HTR-8/SVneo (cell line): ENCODE data around the gene ZBTB3.
"Not testable (repeated sequence)": the region's sequence is repeated elsewhere in the genome, so short reads cannot be mapped to it uniquely, and the experiment has no call there.

ENCODE experiments used
- DNase-seq: peaks from one replicate; pipeline ENCODE4 v3.0.0; 2011; ENCODE audit warnings: low spot score, mixed read lengths; ENCODE audit not compliant: insufficient read length
- FAIRE-seq: peaks from 2 replicates; lab custom pipeline; 2011; peaks lifted over from hg19 to GRCh38; lab: Jason Lieb, UNC

Gene ZBTB3

GRCh38 chr11:62753736-62754603 is at the start of gene ZBTB3:
Gene ZBTB3, minus strand, starts transcription at chr11:62754160. Its CDS starts 496 bp downstream, at chr11:62753664.
- FAIRE-seq, result peak; percentile 74
- DNase-seq, result peak; percentile 96

DNA sequence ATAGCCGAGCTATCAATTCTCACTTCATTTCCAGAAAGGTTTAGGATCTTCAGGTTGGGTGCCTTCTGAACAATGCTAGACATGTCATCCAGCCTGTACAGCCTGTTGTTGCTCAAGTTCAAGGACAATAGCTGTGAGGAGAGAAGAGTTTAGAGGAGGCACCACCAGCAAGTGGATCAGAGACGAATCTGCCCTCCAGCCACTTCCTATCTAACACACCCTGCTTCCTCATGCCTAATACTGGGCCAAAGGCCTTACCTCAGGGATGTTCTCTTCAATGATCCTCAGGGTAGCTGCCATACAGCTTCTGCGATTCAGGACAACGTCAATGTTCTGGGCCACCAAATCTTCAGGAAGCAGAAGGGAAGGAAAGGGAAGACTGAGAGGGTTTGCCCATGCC is 47.1 kb upstream of the ZBTB3 start:
- FAIRE-seq (no peak), DNase-seq (no peak)

DNA sequence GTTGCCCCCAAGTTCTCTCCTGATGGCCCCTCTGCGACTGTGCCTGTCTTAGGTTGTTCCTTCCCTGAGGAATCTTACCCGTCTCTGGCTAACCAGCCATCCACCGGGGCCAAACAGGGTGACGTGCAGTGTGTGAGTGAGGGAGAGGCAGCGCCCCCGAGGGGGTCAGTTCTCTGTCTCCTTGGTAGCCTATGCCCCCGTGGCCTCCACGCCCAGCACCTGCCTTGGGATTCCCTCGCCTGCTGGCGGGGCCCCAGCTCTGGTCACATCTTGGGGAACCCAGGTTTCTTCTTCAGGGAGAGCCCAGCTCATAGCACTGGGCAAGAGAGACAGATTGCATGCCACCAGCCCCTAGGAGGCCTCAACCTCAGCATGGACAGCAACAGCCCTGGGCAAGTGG is 45.5 kb upstream of the ZBTB3 start:
- FAIRE-seq (no peak), DNase-seq (no peak)

GRCh38 chr11:62796281-62796680 is 42.3 kb upstream of the ZBTB3 start:
- DNase-seq (no peak), FAIRE-seq (no peak)

GRCh38 chr11:62794201-62794775 is 40.3 kb upstream of the ZBTB3 start:
- DNase-seq (no peak), FAIRE-seq (no peak)

- FAIRE-seq (no peak), DNase-seq (no peak)
Measured at GRCh38 chr11:62792202-62792575, 38.2 kb upstream of the ZBTB3 start.

DNA sequence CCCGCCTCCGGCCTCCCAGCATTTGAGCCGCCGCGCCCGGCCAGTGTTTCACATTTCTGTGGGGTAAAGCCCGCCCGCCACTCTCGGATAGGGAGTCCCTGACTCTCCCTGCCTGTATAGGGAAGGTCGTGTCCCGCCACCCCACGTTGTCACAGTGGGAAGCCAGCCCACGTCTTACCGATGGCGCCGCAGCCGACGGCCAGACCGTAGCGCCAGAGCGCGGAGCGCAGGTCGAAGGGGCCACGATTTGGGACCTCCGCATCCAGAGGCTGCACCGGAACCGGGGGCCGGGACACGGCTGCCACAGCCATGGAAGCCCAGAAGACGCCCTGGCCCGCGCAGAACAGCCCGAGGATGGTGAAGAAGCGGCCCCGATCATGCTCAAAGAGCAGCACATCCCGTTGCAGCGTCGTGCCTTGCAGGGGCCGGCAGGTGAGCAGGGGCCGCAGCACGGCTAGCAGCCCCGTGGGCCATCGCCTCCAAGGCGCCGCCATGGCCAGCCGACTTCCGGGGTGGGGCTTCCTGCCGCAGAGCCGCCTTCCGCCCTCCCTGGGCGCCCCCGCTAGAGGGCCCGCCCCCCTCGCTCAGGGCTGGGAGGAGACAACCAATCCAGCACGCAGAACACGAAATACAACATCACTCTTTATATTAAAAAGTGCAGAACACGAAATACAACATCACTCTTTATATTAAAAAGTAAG is 37.7 kb upstream of the ZBTB3 start, which contains the start of gene TMEM223:
TMEM223 (minus strand) TSS at position 506 of the 701 bp plus-strand sequence; CDS start at position 494, 12 bp downstream.
- FAIRE-seq (no peak), DNase-seq (peak; percentile 75)

- DNase-seq (no peak), FAIRE-seq (no peak)
Measured at GRCh38 chr11:62789576-62789975, 35.6 kb upstream of the ZBTB3 start.

DNA sequence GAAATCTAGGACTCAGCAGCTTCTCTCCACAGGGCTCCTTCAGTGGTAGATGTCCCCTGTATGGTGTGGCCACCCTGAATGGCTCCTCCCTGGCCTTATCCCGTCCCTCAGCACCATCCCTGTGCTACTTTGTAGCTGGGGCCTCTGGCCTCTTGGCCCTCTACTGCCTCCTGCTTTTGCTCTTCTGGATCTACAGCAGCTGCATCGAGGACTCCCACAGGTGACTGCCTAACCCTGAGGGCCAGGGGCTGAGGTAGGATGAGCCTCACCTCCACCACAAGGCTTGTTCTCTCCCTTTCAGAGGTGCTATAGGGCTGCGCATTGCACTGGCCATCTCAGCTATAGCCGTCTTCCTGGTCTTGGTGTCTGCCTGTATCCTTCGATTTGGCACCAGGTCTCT is 35.0 kb upstream of the ZBTB3 start:
- FAIRE-seq, result no peak
- DNase-seq, result no peak

GRCh38 chr11:62787005-62787759 is 33.2 kb upstream of the ZBTB3 start, which contains the start of gene TMEM179B:
Gene TMEM179B, plus strand, starts transcription at chr11:62787402. Its CDS starts 30 bp downstream, at chr11:62787432.
- peak; percentile 94 for DNase-seq
- peak; percentile 51 for FAIRE-seq

GRCh38 chr11:62786318-62787004 is 32.5 kb upstream of the ZBTB3 start:
- FAIRE-seq (no peak), DNase-seq (peak; percentile 90)

DNA sequence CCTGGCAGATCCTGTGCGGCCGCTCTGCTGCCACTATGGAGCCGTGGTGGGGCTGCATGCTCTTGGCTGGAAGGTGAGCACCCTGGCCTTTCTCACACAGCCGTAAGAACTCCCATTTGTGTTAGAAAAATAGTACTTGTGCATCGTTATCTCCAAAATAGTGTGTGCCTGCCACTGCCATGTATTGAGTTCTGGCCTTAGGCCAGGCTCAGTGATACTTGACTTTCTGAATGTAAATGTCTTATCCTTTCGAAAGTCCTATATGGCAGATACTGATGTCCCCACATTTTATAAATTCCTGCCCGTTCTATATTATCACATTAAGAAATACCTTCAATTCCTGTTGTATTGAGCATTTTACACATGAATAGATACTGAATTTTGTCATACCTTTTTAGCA is 28.8 kb upstream of the ZBTB3 start:
- DNase-seq (no peak), FAIRE-seq (no peak)

- FAIRE-seq, result no peak
Measured at GRCh38 chr11:62778441-62778840, 24.5 kb upstream of the ZBTB3 start.

GRCh38 chr11:62777389-62777788 is 23.4 kb upstream of the ZBTB3 start:
- FAIRE-seq, result no peak
- no peak for DNase-seq

More at GRCh38 chr11:62778441-62778840, 24.5 kb upstream of the ZBTB3 start:
- no peak for DNase-seq

DNA sequence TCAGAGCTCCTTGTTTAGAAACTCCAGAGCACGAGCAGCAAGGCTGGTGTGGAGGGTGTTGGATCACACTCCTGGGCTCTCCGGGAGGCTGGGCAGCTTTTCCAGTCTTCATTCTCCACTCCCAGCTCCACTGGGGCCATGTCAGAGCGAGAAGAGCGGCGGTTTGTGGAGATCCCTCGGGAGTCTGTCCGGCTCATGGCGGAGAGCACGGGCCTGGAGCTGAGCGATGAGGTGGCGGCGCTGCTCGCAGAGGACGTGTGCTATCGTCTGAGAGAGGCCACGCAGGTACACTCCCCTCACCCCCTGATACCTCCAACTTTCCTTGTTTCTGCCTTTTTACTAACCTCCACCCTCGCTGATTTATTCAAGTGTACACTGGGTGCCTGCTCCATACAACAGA is 21.7 kb upstream of the ZBTB3 start:
- no peak for DNase-seq
- no peak for FAIRE-seq

DNA sequence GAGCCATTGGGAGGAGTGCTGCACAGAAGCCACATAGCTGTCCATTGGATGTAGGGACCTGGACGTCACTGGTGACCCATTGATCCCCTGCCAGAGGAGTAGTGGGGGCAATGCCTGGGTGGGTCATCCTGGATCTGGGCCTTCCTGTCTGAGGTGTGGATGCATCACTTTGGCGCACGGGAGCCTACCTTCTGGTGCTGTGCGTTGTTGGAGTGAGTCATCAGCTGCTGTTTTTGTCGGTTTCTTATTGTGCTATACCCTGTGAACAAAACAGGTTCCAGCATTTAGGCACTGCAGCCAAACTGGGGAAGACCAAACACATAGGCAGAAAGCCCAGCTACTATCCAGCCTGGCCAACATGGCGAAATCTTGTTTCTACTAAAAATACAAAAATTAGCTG is 20.4 kb upstream of the ZBTB3 start:
- no peak for DNase-seq
- FAIRE-seq, result no peak

DNA sequence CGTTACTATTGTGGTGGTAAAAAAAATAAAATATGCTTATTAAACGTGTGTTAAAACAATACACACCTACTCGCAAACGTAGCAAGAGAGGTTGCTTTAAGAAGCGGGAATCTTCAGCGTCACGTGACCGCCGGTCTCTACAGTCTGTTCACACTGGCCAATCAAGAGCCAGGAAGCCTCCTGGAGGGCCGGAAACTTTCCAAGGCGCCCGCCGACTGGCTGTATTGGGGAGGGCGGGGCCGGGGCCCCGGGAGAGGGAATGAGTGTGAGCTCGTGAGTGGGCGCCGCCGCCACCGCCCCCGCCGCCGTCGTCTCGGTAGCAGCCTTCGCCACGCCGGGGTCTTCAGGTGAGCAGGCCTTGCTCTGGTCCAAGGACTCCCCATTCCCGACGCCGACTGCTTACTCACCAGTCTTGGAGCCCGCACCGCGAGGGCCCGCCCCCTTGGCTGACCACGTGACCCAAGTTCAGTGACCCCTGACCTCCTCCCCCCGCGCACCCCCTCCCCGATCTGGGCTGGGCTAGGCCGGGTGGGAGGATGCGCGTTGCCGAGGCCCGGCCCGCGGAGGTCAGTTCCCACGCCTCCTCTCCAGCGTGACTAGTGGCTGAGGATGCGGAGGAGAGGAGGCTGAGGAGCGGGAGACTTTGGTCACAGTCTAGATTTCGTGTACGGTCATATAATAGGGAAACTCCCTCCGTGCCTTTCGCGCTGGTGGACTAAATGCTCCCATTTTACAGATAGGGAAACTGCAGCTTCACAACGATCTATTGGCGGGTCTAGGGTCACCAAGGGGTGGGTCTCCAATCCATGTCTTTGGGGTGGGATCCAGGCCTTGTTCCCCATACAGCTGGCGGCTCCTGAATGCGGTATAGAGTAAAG is 17.4 kb upstream of the ZBTB3 start, which contains the start of gene TAF6L:
TAF6L (plus strand) TSS at position 253 of the 878 bp plus-strand sequence. CDS start 4,388 bp downstream, outside the sequence.
- peak; percentile 96 for DNase-seq
- peak; percentile 51 for FAIRE-seq

- DNase-seq, result no peak
- FAIRE-seq, result no peak
Measured at GRCh38 chr11:62770778-62771143, 16.8 kb upstream of the ZBTB3 start.

GRCh38 chr11:62760867-62761227 is 6.9 kb upstream of the ZBTB3 start:
- not testable (repeated sequence) for FAIRE-seq, DNase-seq
